AML-193 (cell line): ENCODE results near the gene GJD4.

Experiments used
- DNase-seq, 2 experiments: peaks; one replicate each; lab custom pipeline; 2025; lab: John Stamatoyannopoulos, UW

The GJD4 gene

GRCh38 chr10:35657621-35658020, 52.5 kb downstream of the GJD4 start:
- DNase-seq = no peak
